Effector memory CD4-positive, alpha-beta T cell (primary cell): Measurements from ENCODE around the gene MFSD6.

Experiments used
- DNase-seq, 3 donors: peaks; one replicate each; pipeline ENCODE4 v3.0.0-alpha.2; 2020
- H3K27ac ChIP-seq: 2 replicates; pipeline ENCODE4 v1.7.0; 2013; ENCODE audit warnings: mild to moderate bottlenecking, low read length, moderate library complexity; ENCODE audit not compliant: insufficient read depth, poor library complexity, severe bottlenecking
- H3K27me3 ChIP-seq: replicated peaks from 2 replicates; pipeline ENCODE4 v1.7.0; 2013; ENCODE audit warnings: mild to moderate bottlenecking, low read length; ENCODE audit not compliant: insufficient read depth, control insufficient read depth, poor library complexity, severe bottlenecking
- H3K36me3 ChIP-seq: 2 replicates; pipeline ENCODE4 v1.7.0; 2013; ENCODE audit warnings: mild to moderate bottlenecking, low read length, moderate library complexity; ENCODE audit not compliant: control insufficient read depth, insufficient read depth
- H3K4me1 ChIP-seq: 2 replicates; pipeline ENCODE4 v1.7.0; 2013; ENCODE audit warnings: low read length, mild to moderate bottlenecking; ENCODE audit not compliant: control insufficient read depth, insufficient read depth, poor library complexity, severe bottlenecking
- H3K4me3 ChIP-seq: 2 replicates; pipeline ENCODE4 v1.7.0; 2013; ENCODE audit warnings: low read length, low read depth, mild to moderate bottlenecking; ENCODE audit not compliant: insufficient read depth, poor library complexity, severe bottlenecking
- H3K9me3 ChIP-seq: 2 replicates; pipeline ENCODE4 v1.7.0; 2013; ENCODE audit warnings: mild to moderate bottlenecking, low read length, moderate library complexity; ENCODE audit not compliant: control insufficient read depth

MFSD6 gene

DNA sequence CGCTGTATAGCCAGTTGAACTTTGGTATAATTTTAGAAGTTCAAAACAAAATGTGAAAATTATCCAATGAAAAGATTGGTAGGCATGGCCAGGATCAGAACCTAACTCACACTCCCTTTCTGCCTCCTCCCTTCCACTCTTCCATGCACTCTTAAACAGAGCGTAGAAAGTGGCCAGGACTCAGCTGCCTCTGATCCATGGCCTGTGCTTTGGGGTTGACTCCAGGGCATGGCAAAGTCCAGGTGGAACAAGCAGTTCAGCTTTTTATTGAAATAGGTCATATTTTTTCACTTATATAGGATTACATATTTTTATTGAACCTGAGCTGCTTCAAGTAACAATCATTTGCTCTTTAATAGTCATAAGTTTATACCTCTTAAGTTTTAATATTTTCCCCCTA is 38.5 kb upstream of the MFSD6 start:
- H3K4me3 ChIP-seq, result no peak overlapping the region
- H3K9me3 ChIP-seq, result no peaks in the 10 kb centered on the region
- DNase-seq, result no peak
- H3K27me3 ChIP-seq, result no peaks in the 10 kb centered on the region
- H3K36me3 ChIP-seq, result peaks cover 4% of the 10 kb centered on the region
- H3K27ac ChIP-seq, result no peak overlapping the region
- H3K4me1 ChIP-seq, result no peaks in the 10 kb centered on the region

DNA sequence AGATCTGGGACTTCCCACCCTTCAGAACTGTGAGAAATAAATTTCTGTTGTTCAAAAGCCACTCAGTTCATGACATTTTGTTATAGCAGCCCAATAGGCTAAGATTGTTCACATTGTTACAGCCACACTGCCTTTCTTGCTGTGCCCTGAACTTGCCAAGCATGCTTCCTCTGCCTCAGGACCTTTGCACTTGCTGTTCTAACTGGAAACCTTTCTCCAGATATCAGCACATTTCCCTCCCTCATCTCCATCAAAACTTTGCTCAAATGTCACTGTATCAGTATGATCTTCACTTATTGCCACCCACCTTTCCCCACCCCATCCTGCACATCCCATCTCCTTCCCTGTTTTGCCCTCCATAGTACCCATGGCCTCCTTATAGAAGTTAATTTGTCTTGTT is 32.1 kb upstream of the MFSD6 start:
- Histone ChIP-seq H3K4me3 (no peak overlapping the region), H3K27me3 (no peaks in the 10 kb centered on the region), H3K36me3 (no peaks in the 10 kb centered on the region), H3K4me1 (no peaks in the 10 kb centered on the region), H3K9me3 (no peaks in the 10 kb centered on the region), H3K27ac (no peak overlapping the region)
- DNase-seq, result no peak

- Histone ChIP-seq H3K4me3 (no peak overlapping the region), H3K27ac (no peak overlapping the region), H3K4me1 (no peaks in the 10 kb centered on the region), H3K27me3 (no peaks in the 10 kb centered on the region), H3K36me3 (no peaks in the 10 kb centered on the region), H3K9me3 (no peaks in the 10 kb centered on the region)
- DNase-seq, result no peak
Observed at GRCh38 chr2:190376591-190377245, 31.4 kb upstream of the MFSD6 start.

DNA sequence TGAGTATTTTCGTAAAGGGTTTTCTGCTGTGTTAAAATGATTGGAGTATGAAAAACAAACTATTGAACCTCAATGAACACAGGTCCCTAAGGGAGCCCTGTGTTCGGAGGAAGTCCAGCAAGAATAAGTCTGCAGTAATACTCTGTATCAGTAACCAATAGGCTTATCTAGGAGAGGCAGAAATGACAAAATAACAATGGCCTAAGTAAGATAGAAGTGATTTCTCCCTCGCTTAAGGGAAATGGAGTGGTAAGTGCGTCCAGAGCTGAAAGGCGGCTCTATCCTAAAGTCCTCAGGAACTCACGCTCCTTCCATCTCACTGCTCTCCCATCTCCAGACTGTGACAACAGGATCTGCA is 29.3 kb upstream of the MFSD6 start:
- no peaks in the 10 kb centered on the region for H3K27me3 ChIP-seq
- H3K27ac ChIP-seq, result no peak overlapping the region
- H3K4me3 ChIP-seq, result no peak overlapping the region

DNA sequence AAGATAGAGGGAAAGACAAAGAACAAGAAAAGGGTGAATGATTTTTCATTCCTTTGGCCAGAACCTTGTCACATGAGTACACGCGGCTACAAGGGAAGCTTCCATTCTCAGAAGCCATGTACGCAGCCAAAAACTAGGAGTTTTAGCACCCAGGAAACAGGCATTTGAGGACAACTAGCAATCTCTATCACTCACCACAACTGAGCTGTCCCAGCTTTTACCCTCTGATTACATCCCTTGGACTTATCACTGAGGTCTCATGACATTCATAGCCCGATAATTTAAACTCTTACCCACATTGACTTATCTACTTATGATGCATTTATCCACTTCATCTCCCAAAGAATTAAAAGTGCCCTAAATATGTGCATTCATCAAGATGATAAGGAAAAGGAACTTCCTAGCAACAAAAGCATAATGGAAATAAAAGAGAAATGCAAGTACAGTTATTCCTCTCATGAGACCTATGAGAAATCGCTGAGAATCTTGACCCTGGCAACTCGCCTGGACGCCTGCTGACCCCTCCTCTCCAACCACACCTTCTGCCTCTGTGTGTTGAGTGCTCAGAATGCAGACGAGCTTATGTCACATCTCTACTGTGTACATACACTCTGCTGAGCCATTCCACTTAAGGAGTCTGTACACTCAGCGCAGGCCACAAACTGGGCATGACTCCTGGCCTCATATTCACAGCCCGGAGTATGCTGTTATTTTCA is 28.7 kb upstream of the MFSD6 start:
- no peaks in the 10 kb centered on the region for H3K36me3 ChIP-seq
- no peak overlapping the region for H3K27ac ChIP-seq
- DNase-seq, result no peak
- no peak overlapping the region for H3K4me3 ChIP-seq
- H3K4me1 ChIP-seq, result no peaks in the 10 kb centered on the region
- H3K9me3 ChIP-seq, result no peaks in the 10 kb centered on the region
- H3K27me3 ChIP-seq, result no peaks in the 10 kb centered on the region

More for the DNA sequence above, 29.3 kb upstream of the MFSD6 start:
- Histone ChIP-seq H3K4me1 (no peaks in the 10 kb centered on the region), H3K9me3 (no peaks in the 10 kb centered on the region), H3K36me3 (no peaks in the 10 kb centered on the region)
- no peak for DNase-seq

DNA sequence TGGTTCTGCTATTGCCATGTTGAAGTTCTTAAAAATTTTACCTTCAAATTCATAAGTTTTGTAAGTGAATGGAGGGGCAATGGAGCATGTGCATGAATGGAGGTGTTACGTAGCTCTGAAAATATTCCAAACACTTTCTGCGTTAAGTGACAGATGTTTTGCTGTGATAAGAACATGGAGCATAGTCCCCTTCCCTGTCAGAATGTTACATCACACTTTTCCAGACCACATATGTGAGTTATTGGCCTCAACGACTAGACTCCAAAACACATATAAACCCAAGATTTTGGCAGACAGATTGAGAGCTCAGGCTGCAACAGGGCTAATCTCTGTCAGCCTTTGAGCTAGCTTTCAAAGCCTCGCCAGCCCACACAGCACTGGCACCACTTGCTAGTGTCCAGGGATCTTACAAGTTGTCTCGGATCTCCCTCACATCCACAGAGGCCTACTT is 27.2 kb upstream of the MFSD6 start:
- H3K27ac ChIP-seq, result no peak overlapping the region

DNA sequence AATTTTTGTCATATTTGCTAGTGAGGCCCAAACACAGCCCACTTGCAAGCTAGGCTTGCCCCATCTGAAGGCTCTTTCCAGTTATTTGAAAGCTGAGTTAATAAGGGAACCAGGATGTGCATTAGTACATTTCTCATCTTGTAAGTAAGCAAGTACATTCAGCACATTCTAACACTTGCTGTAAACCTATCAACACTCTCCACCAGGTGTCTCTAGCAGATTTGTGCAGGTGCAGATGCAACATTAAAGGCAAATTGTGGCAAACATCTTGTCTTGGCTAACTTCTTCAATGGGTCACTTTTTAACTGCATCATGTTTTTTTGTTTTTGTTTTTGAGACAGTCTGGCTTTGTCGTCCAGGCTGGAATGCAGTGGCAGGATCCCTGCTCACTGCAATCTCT is 25.3 kb upstream of the MFSD6 start:
- DNase-seq, result peak in 1 of 3 donors; percentile 5

More for the DNA sequence above, 27.2 kb upstream of the MFSD6 start:
- H3K4me1 ChIP-seq, result no peaks in the 10 kb centered on the region
- H3K4me3 ChIP-seq, result no peak overlapping the region
- H3K36me3 ChIP-seq, result no peaks in the 10 kb centered on the region
- DNase-seq, result no peak
- no peaks in the 10 kb centered on the region for H3K27me3 ChIP-seq
- no peaks in the 10 kb centered on the region for H3K9me3 ChIP-seq

DNA sequence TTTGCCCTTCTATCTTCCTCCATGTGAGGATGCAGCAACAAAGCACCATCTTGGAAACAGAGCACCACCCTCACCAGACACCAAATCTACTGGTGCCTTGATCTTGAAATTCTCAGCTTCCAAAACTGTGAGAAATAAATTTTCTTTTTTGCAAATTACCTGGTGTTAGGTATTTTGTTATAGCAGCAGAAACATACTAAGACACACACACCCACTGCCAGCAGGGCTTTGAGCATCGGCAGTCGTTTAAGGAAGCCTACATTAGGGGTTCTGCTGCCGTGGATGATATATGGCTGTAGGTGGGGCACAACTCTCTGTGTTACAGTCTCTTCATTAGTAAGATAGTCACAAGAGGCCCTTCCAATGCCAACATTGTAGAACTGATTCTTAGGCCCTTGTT is 20.7 kb upstream of the MFSD6 start:
- DNase-seq, result no peak
- Histone ChIP-seq H3K9me3 (no peaks in the 10 kb centered on the region), H3K4me1 (no peaks in the 10 kb centered on the region), H3K36me3 (no peaks in the 10 kb centered on the region), H3K27ac (no peak overlapping the region), H3K27me3 (no peaks in the 10 kb centered on the region), H3K4me3 (no peak overlapping the region)

More for the DNA sequence above, 25.3 kb upstream of the MFSD6 start:
- Histone ChIP-seq H3K4me1 (no peaks in the 10 kb centered on the region), H3K36me3 (no peaks in the 10 kb centered on the region), H3K27me3 (no peaks in the 10 kb centered on the region), H3K4me3 (no peak overlapping the region), H3K9me3 (no peaks in the 10 kb centered on the region), H3K27ac (no peak overlapping the region)

GRCh38 chr2:190396271-190396670 is 11.9 kb upstream of the MFSD6 start:
- Histone ChIP-seq H3K27ac (no peak overlapping the region), H3K4me3 (no peak overlapping the region), H3K27me3 (no peaks in the 10 kb centered on the region), H3K4me1 (no peaks in the 10 kb centered on the region), H3K36me3 (no peaks in the 10 kb centered on the region), H3K9me3 (no peaks in the 10 kb centered on the region)
- no peak for DNase-seq

DNA sequence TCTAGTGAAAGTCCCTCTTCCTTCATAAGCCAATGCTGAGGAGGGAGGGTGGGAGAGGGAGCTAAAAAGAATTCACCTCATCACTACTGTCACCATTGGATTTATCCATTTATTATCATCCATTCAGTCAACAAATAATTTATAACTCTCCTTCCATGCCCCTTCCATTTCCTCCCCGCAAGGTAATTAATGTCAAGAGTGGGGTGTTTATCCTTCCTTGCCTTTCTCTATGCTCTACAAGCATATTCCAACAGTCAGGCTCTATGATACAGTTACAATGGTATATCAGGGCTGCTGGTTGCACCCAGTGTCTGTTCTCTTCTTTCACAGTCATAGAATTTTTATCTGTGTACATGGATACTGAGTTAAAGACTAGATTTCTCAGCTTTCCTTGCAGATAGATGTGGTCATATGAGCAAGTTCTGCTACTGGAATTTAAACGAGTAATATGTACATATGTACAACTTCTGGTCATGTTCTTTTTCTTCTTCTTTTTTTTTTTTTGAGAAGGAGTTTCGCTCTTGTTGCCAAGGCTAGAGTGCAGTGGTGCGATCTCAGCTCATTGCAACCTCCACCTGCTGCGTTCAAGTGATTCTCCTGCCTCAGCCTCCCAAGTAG is 5.1 kb upstream of the MFSD6 start:
- no peak for DNase-seq
- no peak overlapping the region for H3K4me3 ChIP-seq

More for the DNA sequence above, 5.1 kb upstream of the MFSD6 start:
- Histone ChIP-seq H3K27me3 (no peaks in the 10 kb centered on the region), H3K36me3 (no peaks in the 10 kb centered on the region), H3K27ac (no peak overlapping the region), H3K4me1 (no peaks in the 10 kb centered on the region), H3K9me3 (no peaks in the 10 kb centered on the region)
